Glomerular endothelial cell (primary cell): Measurements from ENCODE around the gene TPRN. TPM values are rescaled to one million over a fixed set of nuclear protein-coding genes. Genes with fewer than 3 reads are reported as not detected.
A peak's percentile ranks its signal among the peaks of the same experiment; 100 is the strongest.
"Not testable (repeated sequence)": the region's sequence is repeated elsewhere in the genome, so short reads cannot be mapped to it uniquely, and the experiment has no call there.

ENCODE experiments used
- DNase-seq: peaks from one replicate; pipeline ENCODE4 v3.0.0-alpha.2; 2011; ENCODE audit warnings: low read depth, low spot score; ENCODE audit errors: extremely low read depth
- total RNA-seq: library from RNA; depleted of rRNA; stranded (reverse); fragments of >200 nt; gene quantifications from 2 replicates; pipeline ENCODE4 v1.2.3, GENCODE V29; 2015

The TPRN gene
- total RNA-seq, result 10.0 and 10.8 TPM in 2 replicates

GRCh38 chr9:137200311-137201204 lies at the start of gene TPRN:
TPRN (minus strand) TSS chr9:137200741; CDS start chr9:137200711, 30 bp downstream.
- peak; percentile 76 for DNase-seq

DNA sequence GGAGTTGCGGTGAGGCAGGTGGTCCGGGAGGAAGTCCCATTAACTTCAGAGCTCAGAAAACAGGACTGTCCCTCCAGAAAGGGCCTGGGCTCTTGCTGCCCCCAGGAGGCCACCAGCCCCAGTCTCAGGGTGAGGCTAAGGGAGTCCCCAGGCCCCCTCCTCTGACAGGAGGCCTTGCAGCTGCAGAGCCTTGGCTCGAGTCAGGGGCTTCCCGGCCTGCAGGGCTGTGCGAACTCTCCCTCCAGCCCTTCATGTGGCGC lies 47.3 kb upstream of the TPRN start:
- DNase-seq, result no peak

GRCh38 chr9:137247135-137247915 lies 46.8 kb upstream of the TPRN start:
- no peak for DNase-seq

- no peak for DNase-seq
Observed at GRCh38 chr9:137245450-137246421, 45.2 kb upstream of the TPRN start.

- no peak for DNase-seq
Observed at GRCh38 chr9:137244486-137245449, 44.2 kb upstream of the TPRN start.

DNA sequence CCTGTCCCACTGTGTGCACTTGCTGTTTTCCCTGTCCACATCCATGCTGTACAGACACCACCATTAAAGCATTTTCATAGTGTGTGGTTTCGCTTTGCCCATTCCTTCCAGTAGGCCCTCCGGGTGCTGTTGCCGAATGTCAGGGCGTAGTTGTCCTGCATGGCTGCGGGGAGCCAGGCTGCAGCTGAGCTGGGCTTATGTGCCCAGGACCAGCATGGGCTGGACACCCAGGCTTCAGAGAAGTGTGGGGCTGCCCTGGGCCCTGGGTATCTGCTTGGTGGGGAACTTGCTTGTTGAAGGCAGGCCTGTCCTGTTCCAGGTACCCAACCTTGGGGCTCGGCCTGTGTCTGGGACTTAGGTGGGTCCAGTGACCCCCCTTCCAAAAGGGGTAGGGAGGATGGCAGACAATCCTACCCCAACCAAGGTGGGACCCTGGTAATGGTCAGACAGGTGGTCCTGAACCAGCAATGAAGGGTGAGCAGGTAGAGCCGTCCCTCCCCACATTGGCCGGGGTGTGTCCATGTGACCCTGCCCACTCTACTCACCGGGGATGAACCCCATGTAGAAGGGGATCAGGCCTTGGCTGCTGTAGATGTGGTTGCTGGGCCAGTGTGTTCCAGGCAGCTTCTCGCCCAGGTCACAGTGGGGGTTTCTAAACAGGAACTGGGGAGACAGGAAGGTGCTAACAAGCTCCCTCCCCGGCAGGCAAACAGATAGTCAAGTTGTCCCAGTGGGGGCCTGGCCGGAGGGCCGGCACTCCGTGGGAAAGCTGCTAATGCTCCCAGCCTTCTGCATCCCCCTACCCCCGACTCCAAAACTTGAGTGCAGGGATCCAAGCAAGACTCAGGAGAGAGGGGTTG lies 43.3 kb upstream of the TPRN start:
- DNase-seq, result no peak

- DNase-seq, result not testable (repeated sequence)
Observed at GRCh38 chr9:137243266-137243625, 42.7 kb upstream of the TPRN start.

- no peak for DNase-seq
Observed at GRCh38 chr9:137242269-137243203, 42.0 kb upstream of the TPRN start.

DNA sequence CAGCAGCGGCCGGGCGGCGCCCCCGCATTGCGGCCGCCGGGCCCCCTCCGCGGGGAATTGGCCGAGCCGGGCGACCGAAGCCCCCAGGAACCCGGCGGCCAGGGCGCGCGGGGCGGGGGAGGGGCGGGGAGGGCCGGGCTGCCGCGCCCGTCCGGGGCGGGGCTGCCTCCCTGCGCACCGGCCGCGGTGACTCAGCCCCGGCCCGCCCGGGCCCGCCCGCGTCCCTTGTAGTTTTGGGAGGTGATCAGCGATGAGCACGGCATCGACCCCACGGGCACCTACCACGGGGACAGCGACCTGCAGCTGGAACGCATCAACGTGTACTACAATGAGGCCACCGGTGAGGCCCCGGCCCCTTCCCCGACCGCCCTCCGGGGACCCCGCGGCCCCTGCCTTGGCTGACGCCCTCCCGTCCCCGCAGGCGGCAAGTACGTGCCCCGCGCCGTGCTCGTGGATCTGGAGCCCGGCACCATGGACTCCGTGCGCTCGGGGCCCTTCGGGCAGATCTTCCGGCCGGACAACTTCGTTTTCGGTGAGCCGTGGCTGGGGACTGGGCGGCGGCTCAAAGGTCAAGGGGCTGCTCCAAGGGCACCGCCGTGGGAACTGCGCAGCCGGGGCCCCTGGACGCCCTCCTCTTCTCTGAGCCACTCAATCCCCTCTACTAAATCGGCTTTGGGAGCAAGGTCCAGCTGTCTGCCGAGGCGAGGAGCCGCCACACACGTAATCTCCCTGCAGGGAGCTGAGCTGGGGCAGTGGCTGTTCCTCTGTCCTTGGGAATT lies 41.1 kb upstream of the TPRN start:
- DNase-seq, result no peak

DNA sequence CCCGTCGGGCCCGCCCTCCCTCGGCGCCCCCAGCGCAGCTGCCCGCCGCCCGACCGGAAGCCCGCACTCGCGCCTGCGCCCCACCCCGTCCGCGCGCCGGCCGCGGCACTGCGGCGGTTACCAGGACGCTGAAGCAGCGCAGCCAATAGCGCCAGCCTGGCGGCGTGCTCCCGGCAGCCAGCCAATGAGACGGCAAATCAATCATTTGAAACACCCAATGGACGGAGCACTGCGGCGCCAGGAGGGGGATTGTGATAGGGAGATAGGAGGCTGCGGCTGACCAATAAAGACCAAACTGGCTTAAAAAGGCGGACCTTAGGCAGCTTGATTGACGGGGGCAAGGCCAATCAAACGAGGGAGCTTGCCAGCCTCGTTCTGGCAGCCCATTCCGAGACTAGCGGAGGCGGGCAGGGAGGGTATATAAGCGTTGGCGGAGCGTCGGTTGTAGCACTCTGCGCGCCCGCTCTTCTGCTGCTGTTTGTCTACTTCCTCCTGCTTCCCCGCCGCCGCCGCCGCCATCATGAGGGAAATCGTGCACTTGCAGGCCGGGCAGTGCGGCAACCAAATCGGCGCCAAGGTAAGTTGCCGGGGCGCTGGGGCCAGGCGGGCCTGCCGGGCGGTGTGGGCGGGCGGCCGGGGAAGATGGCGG lies 40.4 kb upstream of the TPRN start, which contains the start of gene TUBB4B:
TUBB4B (plus strand) TSS at position 447 of the 649 bp plus-strand sequence; CDS start at position 521, 74 bp downstream.
- DNase-seq, result peak; percentile 97

- no peak for DNase-seq
Observed at GRCh38 chr9:137240318-137240840, 39.8 kb upstream of the TPRN start.

DNA sequence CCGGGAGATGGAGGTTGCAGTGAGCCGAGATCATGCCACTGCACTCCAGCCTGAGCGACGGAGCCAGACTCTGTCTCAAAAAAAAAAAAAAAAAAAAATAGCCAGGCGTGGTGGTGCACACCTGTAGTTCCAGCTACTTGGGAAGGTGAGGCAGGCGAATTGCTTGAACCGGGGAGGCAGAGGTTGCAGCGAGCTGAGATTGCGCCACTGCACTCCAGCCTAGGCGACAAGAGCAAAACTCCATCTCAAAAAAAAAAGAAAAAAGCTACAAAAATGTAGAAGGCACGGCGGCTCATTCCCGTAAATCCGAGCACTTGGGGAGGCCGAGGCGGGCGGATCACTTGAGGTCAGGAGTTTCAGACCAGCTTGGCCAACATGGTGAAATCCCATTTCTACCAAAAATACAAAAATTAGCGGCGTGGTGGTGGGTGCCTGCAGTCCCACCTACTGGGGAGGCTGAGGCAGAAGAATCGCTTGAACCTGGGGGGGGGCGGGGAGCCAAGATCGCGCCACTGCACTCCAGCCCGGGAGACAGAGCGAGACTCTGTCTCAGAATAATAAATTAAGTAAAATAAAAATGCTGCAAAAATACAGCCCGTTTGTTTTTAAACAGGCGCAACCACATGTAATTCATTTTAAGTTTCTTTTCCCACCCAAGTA lies 39.1 kb upstream of the TPRN start:
- DNase-seq, result not testable (repeated sequence)

DNA sequence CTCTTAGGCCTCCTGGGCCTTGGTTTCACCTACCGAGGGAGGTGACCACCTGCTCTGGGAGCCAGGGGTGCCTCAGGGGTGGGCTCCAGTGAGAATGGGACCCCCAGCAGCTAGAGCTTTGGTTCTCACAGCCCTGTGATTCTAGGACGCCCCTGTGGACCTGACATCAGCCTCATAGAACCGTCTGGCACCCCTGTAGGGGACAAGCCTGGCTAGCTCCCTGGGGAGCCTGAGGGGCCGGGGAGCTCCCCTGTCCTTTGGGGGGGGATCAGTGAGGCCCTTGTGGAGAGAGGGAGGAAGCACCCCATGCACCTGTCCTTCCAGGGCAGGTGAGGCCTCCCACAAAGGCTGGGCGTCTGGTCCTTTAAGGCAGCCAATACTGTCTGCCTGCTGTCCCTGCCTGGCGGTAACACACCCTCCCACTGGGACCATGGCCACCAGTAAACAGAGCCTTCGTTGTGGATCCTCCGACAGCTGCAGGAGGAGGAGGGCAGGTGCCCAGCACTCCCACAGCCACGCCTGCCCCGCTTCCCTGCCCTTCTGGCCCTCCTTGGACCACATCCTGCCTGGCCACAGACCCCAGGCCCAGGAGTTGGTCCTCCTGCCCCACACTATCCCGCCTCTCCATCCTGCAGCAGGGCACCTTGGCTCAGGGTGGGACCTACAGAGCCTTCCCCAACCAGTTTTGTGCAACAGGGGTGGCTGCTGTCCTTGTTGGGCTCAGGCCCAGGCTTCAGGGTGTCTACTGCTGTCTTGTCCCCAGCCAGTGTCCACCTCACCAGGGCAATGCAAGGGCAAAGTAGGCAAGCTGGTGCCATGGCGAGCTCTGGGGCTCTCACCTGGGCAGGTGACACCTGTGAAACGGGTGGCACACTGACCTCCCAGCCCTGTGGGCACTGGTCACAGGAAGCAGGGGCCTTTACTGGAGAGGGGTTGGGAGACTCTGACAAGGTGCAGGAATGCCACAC lies 37.5 kb upstream of the TPRN start:
- no peak for DNase-seq

DNA sequence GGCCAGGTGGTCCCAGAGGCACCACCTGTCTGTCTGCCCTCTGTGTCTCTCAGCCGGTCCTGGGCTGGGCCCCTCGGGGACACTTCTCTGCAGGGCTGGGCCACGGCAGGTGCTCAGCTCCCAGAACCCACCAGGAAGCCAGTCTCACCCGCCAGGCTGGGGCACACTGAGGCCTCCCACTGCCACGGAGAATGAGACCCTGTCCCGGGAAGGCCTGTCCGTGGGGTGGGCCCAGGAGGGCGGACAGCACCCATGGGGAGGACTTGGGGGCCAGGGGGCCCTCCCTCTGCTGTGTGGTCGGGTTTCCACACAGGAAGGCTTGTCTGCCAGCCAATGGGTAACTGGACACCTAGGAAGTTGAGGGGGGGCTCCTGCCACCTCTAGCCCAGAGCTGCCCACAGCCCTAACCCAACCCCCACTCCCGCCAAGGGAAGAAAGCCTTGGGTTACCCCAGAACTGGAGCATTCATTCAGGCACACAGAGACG lies 36.4 kb upstream of the TPRN start:
- DNase-seq, result no peak
